ENCODE results near the gene TMEM30B. TPM values are rescaled to one million over a fixed set of nuclear protein-coding genes. Genes with fewer than 3 reads are reported as not detected.

TMEM30B gene
- total RNA-seq, 2 donors from 2014 or later = 0.81 to 1.2 TPM

GRCh38 chr14:61229981-61230380 lies 51.2 kb downstream of the TMEM30B start:
- ATAC-seq (no peak), DNase-seq (ENCODE audit: low spot score) (no peak)
- Mint-ChIP-seq H3K4me1 (ENCODE audit: low read depth in 2 of 2) (peaks cover 4% of the 10 kb centered on the region in 2 donors), H3K27me3 (peaks cover 32 to 60% of the 10 kb centered on the region in 2 donors), H3K4me3 (no peak overlapping the region), H3K9me3 (no peaks in the 10 kb centered on the region), H3K27ac (no peak overlapping the region), H3K36me3 (no peaks in the 10 kb centered on the region)

- Mint-ChIP-seq H3K4me1 (ENCODE audit: low read depth in 2 of 2) (peaks cover 4% of the 10 kb centered on the region in 2 donors), H3K4me3 (no peak overlapping the region), H3K27ac (no peak overlapping the region), H3K9me3 (no peaks in the 10 kb centered on the region), H3K36me3 (no peaks in the 10 kb centered on the region), H3K27me3 (peaks cover 34 to 60% of the 10 kb centered on the region in 2 donors)
- ATAC-seq (no peak), DNase-seq (ENCODE audit: low spot score) (no peak)
Observed at GRCh38 chr14:61229475-61229888, 51.7 kb downstream of the TMEM30B start.

- no peaks in the 10 kb centered on the region for H3K36me3 Mint-ChIP-seq
- ATAC-seq = no peak
- H3K9me3 Mint-ChIP-seq = no peaks in the 10 kb centered on the region
- no peak overlapping the region for H3K4me3 Mint-ChIP-seq
- H3K4me1 Mint-ChIP-seq (ENCODE audit: low read depth in 2 of 2) = peaks cover 4% of the 10 kb centered on the region in 2 donors
- no peak overlapping the region for H3K27ac Mint-ChIP-seq
- peaks cover 32 to 58% of the 10 kb centered on the region in 2 donors for H3K27me3 Mint-ChIP-seq
- no peak for DNase-seq (ENCODE audit: low spot score)
Observed at GRCh38 chr14:61227884-61228591, 53.1 kb downstream of the TMEM30B start.

Other genes with a start within 250 kb of the TMEM30B start
- 100 to 1,000 TPM; 182 to 216 TPM for gene PRKCH, start 40.2 kb upstream of the TMEM30B start, total RNA-seq

Data from natural killer cell treated with Interleukin-12 subunit alpha and Interleukin-12 subunit beta and Interleukin-15 and Interleukin-18, amount 100 ng/mL, for 72 hours (primary cell).